Esophagus squamous epithelium (tissue), 5 donors: ENCODE data around the gene SH3PXD2A. TPM values are rescaled to one million over a fixed set of nuclear protein-coding genes. Genes with fewer than 3 reads are reported as not detected.

Experiments
- DNase-seq: peaks from one replicate; lab custom pipeline; 2025; lab: John Stamatoyannopoulos, UW
- H3K27ac ChIP-seq, 4 donors: fragments of 200-600 bp; sonication (generic); one replicate each; pipeline ENCODE4 v1.5.1; 2016 to 2019; ENCODE audit warnings: mild to moderate bottlenecking in 1 of 4
- H3K27me3 ChIP-seq, 4 donors: fragments of 200-600 bp; sonication (generic); 1 replicate in 3 of 4; 2 replicates in 1 of 4; pipeline versions ENCODE4 v1.5.1 to v1.6.0; 2017 to 2021; ENCODE audit warnings: antibody characterized with exemption in 1 of 4
- H3K36me3 ChIP-seq, 3 donors: fragments of 200-600 bp; sonication (generic); one replicate each; pipeline ENCODE4 v1.5.1; 2016 to 2019
- H3K4me1 ChIP-seq, 3 donors: fragments of 200-600 bp; sonication (generic); one replicate each; pipeline ENCODE4 v1.5.1; 2017 to 2019
- H3K4me3 ChIP-seq, 4 donors: fragments of 200-600 bp; sonication (generic); 1 replicate in 3 of 4; 2 replicates in 1 of 4; pipeline ENCODE4 v1.5.1; 2016 to 2019; ENCODE audit warnings: mild to moderate bottlenecking in 2 of 4, moderate library complexity in 1 of 4
- H3K9me3 ChIP-seq, 3 donors: fragments of 200-600 bp; sonication (generic); one replicate each; pipeline ENCODE4 v1.5.1; 2016 to 2019
- CTCF ChIP-seq, 6 experiments: fragments of 450-650 bp in 4 of 6; fragments of 200-600 bp in 2 of 6; sonication (generic) in 2 of 6; IDR thresholded peaks; one replicate each; pipeline ENCODE4 v1.5.1; 2016 to 2019; ENCODE audit warnings: antibody characterized with exemption in 6 of 6, mild to moderate bottlenecking in 4 of 6, moderate library complexity in 4 of 6
- POLR2A ChIP-seq, 4 donors: fragments of 450-650 bp; IDR thresholded peaks; one replicate each; pipeline ENCODE4 v1.6.1; 2017; ENCODE audit warnings: antibody characterized with exemption in 4 of 4, mild to moderate bottlenecking in 4 of 4, moderate library complexity in 3 of 4
- WGBS, 2 donors: methylation state at CpG; one replicate each; pipeline ENCODE4 v1.1.5; 2018; 5-methylcytosine and 5-hydroxymethylcytosine counted together
- intact Hi-C: fragments of 100-400 bp; cut with DNase I; formaldehyde crosslinking; loops from one replicate; pipeline ENCODE4 v1.15.0; 2022
- total RNA-seq, 4 donors: library from RNA; depleted of rRNA; stranded (reverse); fragments of >200 nt; gene quantifications; one replicate each; pipeline ENCODE4 v1.1.0, GENCODE V29; 2016
- donor health status: DM: yes; HTN: yes; CAD: no.

The SH3PXD2A gene
- total RNA-seq, 4 donors from 2014 or later, result 25.1 to 57.8 (median 42.7) TPM

- Histone ChIP-seq H3K27me3 (no peaks in the 10 kb centered on the region), H3K4me3 (no peak overlapping the region), H3K27ac (no peak overlapping the region), H3K4me1 (peaks cover 4 to 24% (median 5%) of the 10 kb centered on the region in 3 donors), H3K36me3 (peaks cover 0 to 67% (median 0%) of the 10 kb centered on the region in 3 donors), H3K9me3 (no peaks in the 10 kb centered on the region)
- DNase-seq, result no peak
- intact Hi-C loops, result no loop called here
- TF ChIP-seq POLR2A (IDR thresholded peaks at IDR 0.05), result no peak
- no peak for TF ChIP-seq CTCF (IDR thresholded peaks at IDR 0.05)
- WGBS, 2 donors, result 26 to 38% methylated on average over 1 of the region's 1 CpG
These were observed 153.8 kb downstream of the SH3PXD2A start for GRCh38 chr10:103701380-103702222.

GRCh38 chr10:103700436-103700715, 155.0 kb downstream of the SH3PXD2A start:
- no peaks in the 10 kb centered on the region for H3K27me3 ChIP-seq
- no peaks in the 10 kb centered on the region for H3K9me3 ChIP-seq
- peaks cover 0 to 55% (median 3%) of the 10 kb centered on the region in 3 donors for H3K36me3 ChIP-seq
- H3K4me3 ChIP-seq, result no peak overlapping the region
- intact Hi-C loops, result no loop called here
- H3K27ac ChIP-seq, result no peak overlapping the region
- peaks cover 13 to 34% (median 15%) of the 10 kb centered on the region in 3 donors for H3K4me1 ChIP-seq
- TF ChIP-seq CTCF (IDR thresholded peaks at IDR 0.05), result no peak
- TF ChIP-seq POLR2A (IDR thresholded peaks at IDR 0.05), result no peak
- DNase-seq, result no peak

- H3K4me3 ChIP-seq, result no peak overlapping the region
- H3K27me3 ChIP-seq, result no peaks in the 10 kb centered on the region
- no peak for DNase-seq
- peak overlapping the region in 1 of 4 donors; percentile 31 for H3K27ac ChIP-seq
- TF ChIP-seq CTCF (IDR thresholded peaks at IDR 0.05) (no peak), POLR2A (IDR thresholded peaks at IDR 0.05) (no peak)
- 20 to 51% methylated on average over 1 to 5 of the region's 10 CpGs for WGBS, 2 donors
- intact Hi-C loops, result no loop called here
- H3K4me1 ChIP-seq, result peaks cover 13 to 37% (median 15%) of the 10 kb centered on the region in 3 donors
- no peaks in the 10 kb centered on the region for H3K9me3 ChIP-seq
- H3K36me3 ChIP-seq, result peaks cover 0 to 53% (median 3%) of the 10 kb centered on the region in 3 donors
These were observed 155.6 kb downstream of the SH3PXD2A start for GRCh38 chr10:103699611-103700435.

GRCh38 chr10:103698266-103698665, 157.1 kb downstream of the SH3PXD2A start:
- DNase-seq, result no peak
- Histone ChIP-seq H3K4me1 (peaks cover 20 to 53% (median 27%) of the 10 kb centered on the region in 3 donors), H3K27me3 (no peaks in the 10 kb centered on the region), H3K36me3 (peaks cover 0 to 42% (median 3%) of the 10 kb centered on the region in 3 donors), H3K9me3 (no peaks in the 10 kb centered on the region), H3K4me3 (no peak overlapping the region), H3K27ac (peak overlapping the region in 1 of 4 donors; percentile 31)
- 69 to 72% methylated on average over 2 to 3 of the region's 4 CpGs for WGBS, 2 donors
- intact Hi-C loops, result no loop called here
- TF ChIP-seq CTCF (IDR thresholded peaks at IDR 0.05), result no peak
- TF ChIP-seq POLR2A (IDR thresholded peaks at IDR 0.05), result no peak

GRCh38 chr10:103697787-103698186, 157.6 kb downstream of the SH3PXD2A start:
- DNase-seq, result no peak
- Histone ChIP-seq H3K27me3 (no peaks in the 10 kb centered on the region), H3K9me3 (no peaks in the 10 kb centered on the region), H3K4me1 (peaks cover 23 to 57% (median 27%) of the 10 kb centered on the region in 3 donors), H3K36me3 (peaks cover 0 to 37% (median 3%) of the 10 kb centered on the region in 3 donors), H3K27ac (peak overlapping the region in 1 of 4 donors; percentile 31), H3K4me3 (no peak overlapping the region)
- TF ChIP-seq CTCF (IDR thresholded peaks at IDR 0.05) (no peak), POLR2A (IDR thresholded peaks at IDR 0.05) (no peak)
- 84% methylated on average over 4 of the region's 4 CpGs; no CpG with 5 or more reads in 1 of the 2 donors for WGBS, 2 donors
- intact Hi-C loops, result no loop called here
